SK-MEL-5 (cell line): ENCODE results near the gene FRRS1. TPM values are rescaled to one million over a fixed set of nuclear protein-coding genes. Genes with fewer than 3 reads are reported as not detected.
A peak's percentile ranks its signal among the peaks of the same experiment; 100 is the strongest.

Source experiments
- DNase-seq: peaks from one replicate; pipeline ENCODE4 v3.0.0-alpha.2; 2016; ENCODE audit warnings: low read depth, low spot score
- in situ Hi-C: cut with HindIII; loops from 2 replicates; pipeline ENCODE4 v1.10.0; 2016; ENCODE audit warnings: low sequenced_read_pairs, high pct_unique_total_duplicates, low pct_unique_long_range_greater_than_20kb
- total RNA-seq: library from RNA; depleted of rRNA; stranded (reverse); fragments of >200 nt; shearing (Covaris generic); gene quantifications from 2 replicates; pipeline ENCODE4 v1.2.3, GENCODE V29; 2014

The FRRS1 gene
- total RNA-seq, 1 experiment from 2014 or later: 7.6 TPM

DNA sequence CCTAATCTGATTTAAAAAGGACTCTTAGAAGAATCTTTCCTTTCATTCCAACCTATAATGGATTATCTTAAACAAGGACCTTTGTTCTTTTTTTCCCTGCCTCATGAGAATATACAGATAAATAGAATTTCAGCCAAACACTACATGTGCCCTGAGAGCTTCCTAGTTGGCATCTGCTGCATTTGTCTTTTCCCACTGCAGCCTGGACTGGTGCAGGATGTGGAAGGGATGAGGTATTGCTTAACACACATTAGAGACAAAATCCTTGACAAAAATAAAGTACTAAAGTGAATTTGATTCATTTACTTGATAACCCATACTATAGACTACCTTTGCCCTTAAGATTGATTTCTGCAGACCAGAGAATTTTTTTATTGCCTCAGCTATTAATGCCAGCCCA, 61.0 kb downstream of the FRRS1 start:
- in situ Hi-C loops: no loop called here
- DNase-seq: peak; percentile 39

GRCh38 chr1:99704356-99704816, 62.0 kb downstream of the FRRS1 start:
- no peak for DNase-seq
- in situ Hi-C loops: no loop called here

GRCh38 chr1:99702221-99702620, 64.2 kb downstream of the FRRS1 start:
- in situ Hi-C loops: no loop called here

DNA sequence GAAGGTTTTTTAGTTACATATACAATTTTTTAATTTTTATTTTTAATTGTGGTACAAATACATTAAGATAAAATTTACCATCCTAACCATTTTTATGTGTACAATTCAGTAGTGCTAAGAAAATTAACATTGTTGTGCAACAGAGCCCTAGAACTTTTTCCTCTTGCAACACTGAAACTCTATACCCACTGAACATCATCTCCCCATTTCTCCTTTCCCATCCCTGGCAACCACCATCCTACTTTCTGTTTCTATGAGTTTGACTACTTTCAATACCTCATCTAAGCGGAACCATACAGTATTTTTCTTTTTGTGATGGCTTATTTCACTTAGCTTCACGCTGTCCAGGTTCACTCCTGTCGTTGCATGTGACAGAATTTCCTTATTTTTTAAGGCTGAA, 66.4 kb downstream of the FRRS1 start:
- in situ Hi-C loops: no loop called here
- DNase-seq: no peak

More at GRCh38 chr1:99702221-99702620, 64.2 kb downstream of the FRRS1 start:
- no peak for DNase-seq

DNA sequence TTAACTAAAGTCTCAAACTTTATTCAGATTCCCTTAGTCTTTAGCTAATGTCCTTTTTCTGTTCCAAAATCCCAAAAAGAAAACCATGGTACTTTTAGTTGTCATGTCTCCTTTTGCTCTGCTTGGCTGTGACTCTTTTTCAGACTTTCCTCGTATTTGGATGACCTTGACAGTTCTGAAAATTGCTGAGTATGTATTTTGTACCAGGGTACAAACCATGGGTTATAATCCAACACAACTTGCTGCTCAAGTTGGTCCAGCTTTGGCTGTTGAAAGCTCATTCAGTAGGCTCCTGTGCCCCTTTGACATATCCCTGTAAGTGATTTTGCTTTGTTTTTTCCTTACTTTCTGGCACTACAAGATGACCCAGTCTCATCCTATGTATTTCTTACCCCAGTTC, 68.9 kb downstream of the FRRS1 start:
- in situ Hi-C loops: no loop called here

GRCh38 chr1:99696616-99697015, 69.8 kb downstream of the FRRS1 start:
- DNase-seq: no peak
- in situ Hi-C loops: no loop called here

More for the DNA sequence above, 68.9 kb downstream of the FRRS1 start:
- DNase-seq: no peak

- in situ Hi-C loops: no loop called here
- no peak for DNase-seq
Measured at GRCh38 chr1:99691175-99691574, 75.3 kb downstream of the FRRS1 start.

DNA sequence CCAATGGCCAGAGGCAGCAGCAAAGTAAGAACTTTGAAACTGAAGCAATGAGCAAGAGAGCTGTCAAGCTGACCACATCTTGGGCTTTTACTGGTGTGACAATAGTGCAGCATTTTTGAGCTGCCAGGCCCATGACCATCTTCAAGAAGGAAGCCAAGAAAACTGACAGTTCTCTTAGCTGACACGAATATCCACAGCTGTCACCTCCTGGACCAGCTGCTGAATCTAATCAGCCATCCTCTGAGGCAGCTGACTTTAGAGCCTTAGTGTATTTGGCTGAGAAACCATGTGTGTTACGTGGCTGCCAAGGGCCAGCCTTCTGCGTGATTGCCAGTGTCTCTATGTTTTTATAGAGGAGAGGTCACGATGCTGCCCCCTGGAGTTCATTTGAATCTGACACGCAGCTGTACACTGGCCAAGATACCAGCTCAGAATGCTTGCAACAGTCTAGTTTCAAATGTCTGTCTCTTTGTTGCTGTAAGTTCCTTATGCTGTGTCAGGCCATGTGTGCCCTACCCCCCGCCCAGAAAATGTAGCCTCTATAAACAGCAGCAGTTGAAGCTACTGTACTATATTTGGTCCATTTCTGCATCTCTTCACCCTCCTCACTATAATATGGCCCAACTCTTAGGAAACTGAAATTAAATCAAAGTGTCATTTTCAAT, 80.8 kb downstream of the FRRS1 start:
- in situ Hi-C loops: no loop called here
- DNase-seq: peak; percentile 90

DNA sequence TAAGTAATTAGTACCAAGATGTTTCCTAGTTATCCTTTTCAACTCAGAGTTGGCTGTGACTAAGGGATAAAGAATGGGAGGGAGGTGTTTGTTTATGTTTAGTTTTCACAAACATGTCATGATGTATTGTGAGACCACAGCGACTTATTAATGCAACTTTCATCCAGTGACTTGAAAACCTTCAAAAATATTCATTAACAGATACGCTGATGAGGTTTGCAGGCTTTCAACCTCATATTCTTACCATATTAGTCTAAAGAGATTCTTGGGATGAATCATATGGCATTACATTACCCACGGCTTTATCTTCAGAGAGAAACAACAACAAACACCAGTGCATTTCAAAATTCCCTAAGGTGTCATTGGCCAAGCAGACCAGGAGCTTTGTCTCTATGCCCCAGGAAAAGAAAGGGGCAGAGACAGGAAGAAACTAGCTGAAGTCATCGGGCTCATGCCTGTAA, 84.1 kb downstream of the FRRS1 start:
- in situ Hi-C loops: no loop called here
- no peak for DNase-seq

DNA sequence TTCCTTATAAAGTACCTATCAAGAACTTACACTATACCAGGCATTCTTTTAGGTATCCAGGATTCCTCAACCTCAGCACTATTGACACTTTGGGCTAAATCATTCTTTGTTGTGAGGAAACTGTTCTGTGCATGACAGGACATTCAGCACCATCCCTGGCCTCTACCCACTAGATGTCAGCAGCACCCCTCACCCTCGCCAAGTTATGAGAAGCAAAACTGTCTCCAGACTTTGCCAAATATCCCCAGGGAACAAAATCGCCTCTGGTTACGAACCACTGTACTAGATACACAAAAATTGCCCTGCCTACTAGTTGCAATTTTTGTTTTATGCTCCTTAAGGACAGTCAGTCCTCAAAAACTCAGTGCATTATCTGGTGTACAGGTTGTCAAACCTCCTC, 84.9 kb downstream of the FRRS1 start:
- in situ Hi-C loops: no loop called here
- DNase-seq: peak; percentile 65

GRCh38 chr1:99680270-99680669, 86.2 kb downstream of the FRRS1 start:
- DNase-seq: no peak
- in situ Hi-C loops: no loop called here

DNA sequence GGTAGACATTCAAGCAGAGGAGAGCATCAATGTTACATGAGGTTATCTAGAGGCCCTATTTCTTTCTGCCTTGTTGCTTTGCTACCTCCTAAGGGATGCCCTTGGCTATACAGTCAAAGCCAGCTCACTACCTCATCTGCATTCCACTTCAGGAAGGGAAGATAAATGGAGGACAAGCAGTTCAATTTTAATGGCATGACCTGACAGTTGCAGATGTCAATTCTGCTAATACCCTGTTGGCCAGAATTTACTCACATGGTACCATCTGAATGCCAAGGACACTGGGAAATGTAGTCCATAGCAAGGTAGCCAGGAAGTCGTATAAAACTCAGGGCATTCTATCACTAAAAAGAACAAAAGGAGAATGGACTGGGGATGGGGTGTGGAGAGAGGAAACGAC, 89.0 kb downstream of the FRRS1 start:
- peak; percentile 23 for DNase-seq
- in situ Hi-C loops: no loop called here

DNA sequence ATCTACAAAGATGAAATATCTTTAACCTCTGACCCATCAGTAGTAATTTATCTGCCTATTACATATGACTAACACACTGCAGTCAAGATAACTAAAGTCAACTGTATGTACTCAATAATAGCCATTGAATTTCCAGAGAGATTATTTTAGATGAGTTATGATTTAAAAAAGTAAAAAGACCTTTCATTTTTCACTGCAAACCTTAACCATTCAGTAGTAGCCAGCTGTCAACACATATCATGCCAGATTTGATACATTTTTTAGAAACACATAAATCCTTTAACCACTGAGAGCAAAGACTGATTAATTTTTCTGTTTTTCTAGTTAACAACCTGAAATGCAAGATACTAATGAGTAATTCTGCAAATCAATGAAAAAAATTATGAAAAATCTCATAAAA, 89.6 kb downstream of the FRRS1 start:
- in situ Hi-C loops: no loop called here
- DNase-seq: no peak

DNA sequence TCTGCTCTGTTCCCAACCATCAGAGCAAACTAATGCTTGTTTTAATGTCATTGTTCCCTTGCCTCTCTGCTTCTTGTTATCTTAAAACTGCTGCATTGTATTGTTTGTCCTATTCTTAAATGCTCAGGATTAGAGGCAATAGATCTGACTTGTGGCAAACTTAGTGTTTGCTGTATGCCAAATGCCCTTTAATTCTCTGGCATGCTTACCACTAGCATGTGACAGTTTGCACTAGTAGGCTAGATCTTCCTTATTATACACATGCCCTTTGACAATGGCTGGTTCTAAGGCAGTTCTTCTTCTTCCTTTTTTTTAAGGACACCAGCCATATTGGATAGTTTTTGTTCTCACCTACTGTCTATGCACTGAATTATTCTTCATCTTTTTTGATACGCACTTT, 90.4 kb downstream of the FRRS1 start:
- in situ Hi-C loops: no loop called here
- no peak for DNase-seq

GRCh38 chr1:99675292-99675691, 91.1 kb downstream of the FRRS1 start:
- in situ Hi-C loops: no loop called here
- no peak for DNase-seq

DNA sequence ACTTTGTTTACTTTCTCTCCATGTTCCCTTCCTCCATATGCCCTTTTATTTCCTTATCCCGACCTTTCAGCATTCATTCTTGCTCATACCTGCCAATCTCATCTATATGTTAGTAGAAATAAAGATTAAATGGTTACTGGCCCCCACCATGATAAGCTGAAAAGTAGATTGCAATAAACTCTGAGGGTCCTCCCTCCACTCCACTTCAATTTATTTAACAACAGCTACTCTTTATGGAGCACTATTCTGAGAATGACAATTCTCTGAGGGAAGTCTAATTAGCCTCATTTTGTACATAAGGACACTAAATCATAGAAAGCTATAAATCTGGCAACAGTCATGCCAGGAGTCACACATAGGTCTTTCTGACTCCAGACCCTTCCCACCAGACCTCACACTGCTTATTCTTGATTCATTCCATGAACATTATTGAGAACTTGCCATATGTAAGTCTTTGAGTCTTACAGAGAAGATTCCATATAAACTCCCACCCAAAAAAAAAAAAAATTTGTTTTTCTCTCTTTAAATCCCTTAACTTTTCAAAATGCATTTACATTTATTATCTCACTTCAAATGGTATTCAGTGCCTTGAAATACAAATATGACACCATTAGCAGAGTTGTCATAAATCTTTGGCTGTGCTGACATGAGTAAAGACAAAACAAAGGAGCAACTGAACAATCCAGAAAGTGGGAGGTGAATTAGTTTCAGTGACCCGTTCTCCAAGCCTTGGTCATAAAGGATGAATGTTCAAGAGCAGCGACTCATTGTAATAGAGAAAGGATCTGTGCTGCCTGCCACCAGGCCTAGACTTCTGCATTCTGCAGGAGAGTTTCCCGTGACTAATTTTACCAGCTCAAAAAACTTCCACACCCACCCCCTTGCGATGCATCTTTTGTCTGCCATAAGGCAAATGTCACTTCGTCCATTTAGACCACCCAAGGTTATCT, 92.0 kb downstream of the FRRS1 start:
- no peak for DNase-seq

GRCh38 chr1:99673315-99673714, 93.1 kb downstream of the FRRS1 start:
- DNase-seq: no peak

More for the DNA sequence above, 92.0 kb downstream of the FRRS1 start:
- in situ Hi-C loops: no loop called here

DNA sequence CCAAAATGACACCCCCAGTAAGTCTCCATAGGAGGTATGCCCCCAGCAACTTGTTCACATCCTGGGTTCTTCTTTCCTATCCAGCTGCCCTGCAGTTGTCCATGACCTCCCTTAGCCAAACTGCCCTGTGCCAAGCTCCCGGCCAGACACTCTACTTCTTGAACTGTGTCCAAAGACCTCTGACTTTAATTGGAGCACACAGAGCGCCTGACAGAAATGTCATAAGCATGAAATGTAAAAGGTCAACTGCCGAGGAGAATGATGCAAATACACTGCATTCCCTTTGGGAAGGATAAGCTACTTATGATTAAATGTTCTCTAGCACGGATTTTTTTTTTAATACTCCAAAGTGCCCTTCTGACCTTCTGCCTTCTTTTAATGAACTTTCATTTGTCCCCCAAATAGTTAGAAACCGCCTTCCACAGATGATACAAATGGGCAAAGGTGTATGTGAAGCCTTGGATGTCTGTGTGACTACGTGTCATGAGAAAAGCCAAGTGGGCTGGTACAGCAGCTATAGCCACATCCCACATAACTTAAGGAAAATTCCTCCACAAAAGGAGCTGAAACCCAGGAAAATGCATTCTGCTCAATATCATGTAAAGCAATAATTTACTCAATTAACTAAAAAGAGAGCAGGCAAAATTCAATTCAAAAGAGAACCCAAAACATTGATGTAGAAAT, 93.8 kb downstream of the FRRS1 start:
- peak; percentile 13 for DNase-seq
- in situ Hi-C loops: no loop called here

More at GRCh38 chr1:99673315-99673714, 93.1 kb downstream of the FRRS1 start:
- in situ Hi-C loops: no loop called here
